HG03135 (cell line): ENCODE results near the gene ALAS1.
"Not testable (repeated sequence)": the region's sequence is repeated elsewhere in the genome, so short reads cannot be mapped to it uniquely, and the experiment has no call there.

Source experiments
- ATAC-seq: cut with Tn5 transposase; IDR thresholded peaks from one replicate; pipeline ENCODE4 v1.9.1; 2021; ENCODE audit warnings: mild to moderate bottlenecking, moderate library complexity; ENCODE audit not compliant: unreplicated experiment

Gene ALAS1

DNA sequence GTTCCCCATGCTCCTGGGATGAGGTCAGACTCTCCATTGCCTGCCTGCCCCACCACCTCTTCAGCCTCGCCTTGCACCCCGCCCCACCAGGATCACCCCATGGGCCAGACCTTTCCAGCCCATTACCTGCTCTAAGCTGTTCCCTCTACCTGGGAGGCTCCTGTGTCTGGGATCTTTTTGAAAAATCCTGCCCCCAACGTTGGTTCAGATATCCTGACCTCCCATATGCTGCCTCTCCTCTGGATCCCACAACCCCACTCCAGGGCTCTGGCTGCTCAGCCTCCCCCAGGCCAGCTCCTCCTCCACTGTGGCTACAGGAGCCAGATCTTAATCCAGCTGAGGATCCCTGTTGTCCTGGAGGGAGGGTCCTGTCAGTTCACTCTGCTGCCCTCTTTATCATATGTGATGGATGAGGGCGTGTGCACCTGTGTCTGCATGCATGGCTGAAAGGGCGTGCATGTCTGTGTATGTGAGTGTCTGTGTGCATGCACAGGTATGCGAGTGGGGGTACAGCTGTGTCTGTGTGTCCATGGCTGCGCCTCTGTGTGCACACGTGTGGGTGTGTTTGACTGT lies 21.7 kb upstream of the ALAS1 start:
- no peak for ATAC-seq

DNA sequence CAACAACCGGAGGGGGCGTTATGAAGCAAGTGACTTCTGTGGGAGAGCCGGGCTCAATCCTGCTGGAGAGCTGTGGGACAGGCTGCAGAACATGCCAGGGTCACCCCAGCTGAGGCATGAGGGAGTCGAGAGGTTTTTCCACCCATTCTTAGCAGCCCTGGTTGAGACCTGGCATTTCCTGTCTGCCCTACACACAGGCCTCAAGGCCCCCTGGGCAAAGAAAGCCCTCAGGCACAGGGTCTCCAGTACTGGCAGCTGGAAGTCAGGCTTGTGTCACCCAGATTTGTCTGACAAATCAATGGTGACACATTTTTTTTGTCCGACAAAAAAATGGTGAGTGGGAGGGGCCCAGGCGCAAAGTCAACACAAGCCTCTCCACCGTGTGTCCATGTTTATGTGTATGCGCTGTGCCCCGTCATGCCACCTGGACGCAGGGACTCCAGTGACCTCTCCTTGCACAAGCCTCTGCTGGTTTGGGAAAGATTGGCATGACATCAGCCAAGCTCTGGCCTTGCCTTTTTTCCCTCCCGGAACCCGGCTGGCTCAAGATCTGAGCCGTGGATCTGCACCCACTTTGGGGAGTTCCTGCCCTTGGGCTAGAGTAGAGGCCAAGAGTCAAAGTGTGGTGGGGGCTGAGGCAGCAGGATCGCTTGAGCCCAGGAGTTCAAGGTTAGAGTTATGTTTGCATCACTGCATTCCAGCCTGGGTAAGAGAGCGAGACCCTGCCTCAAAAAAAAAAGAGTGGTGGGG lies 20.8 kb upstream of the ALAS1 start:
- ATAC-seq = no peak

DNA sequence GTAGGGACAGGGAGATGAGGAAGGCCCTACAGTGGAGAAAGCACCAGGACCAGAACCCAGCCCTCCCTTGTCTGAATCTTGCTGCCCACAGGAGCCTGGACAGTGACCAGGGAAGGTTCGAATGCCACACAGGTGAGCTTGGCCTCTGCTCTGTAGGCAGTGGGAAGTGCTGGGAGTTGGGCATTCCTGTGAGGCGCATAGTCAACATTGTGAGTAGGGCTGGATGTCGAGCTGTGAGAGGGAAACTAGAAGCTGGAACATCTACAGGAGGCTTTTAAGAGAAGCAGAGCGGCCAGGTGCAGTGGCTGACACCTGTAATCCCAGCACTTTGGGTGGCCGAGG lies 20.3 kb upstream of the ALAS1 start:
- ATAC-seq = no peak

DNA sequence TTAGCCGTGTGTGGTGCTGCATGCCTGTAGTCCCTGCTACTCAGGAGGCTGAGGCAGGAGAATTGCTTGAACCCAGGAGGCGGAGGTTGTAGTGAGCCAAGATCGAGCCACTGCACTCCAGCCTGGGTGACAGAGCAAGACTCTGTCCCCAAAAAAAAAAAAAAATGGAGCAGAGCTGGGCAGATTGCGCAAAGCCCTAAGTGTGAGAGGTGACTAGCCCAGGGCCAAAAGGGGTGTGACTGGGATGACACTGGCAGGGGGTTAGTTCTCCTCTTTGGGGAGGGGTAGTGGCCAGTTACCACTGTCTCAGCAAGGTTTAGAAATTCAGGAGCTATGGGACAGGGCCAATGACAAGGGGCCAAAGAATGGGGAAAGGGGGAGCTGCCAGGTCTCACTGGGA lies 19.8 kb upstream of the ALAS1 start:
- ATAC-seq = not testable (repeated sequence)

DNA sequence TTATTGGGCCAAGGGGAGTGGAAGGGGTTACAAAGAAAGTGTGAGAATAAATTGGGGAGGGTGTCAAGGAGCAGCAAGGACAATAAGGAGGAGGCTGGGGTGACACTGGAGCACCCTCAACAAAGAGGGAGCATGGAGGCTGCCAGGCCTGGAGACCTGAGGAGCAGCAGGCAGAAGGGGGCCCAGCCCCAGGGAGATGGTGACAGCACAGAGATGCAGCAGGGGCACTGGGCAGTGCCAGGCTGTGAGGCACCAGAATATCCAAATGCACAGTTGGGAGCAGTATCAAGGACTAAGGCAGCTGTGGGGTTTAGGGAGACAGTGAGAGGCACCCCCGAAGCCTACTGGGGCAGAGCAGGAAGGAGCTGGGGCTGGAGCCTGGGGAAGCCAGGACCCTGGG lies 19.4 kb upstream of the ALAS1 start:
- ATAC-seq = no peak

DNA sequence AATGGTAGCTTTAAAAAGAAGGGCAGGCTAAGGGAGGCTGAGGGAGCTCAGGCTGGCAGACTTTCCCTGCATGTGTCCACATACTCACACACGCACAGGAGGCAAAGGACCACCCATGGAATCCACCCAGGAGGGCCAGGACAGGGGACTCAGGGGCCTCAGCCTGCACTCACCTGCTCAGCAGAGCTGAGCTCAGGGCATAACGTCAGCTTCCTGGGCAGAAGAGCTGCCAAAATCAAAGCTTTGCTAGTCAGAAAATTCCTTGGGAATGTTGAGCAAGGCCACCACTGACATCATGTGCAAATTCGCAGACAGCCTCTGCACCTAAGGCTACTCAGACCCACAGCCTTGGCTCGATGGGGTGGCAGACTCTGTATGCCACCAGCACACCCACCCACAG lies 16.4 kb upstream of the ALAS1 start:
- no peak for ATAC-seq

DNA sequence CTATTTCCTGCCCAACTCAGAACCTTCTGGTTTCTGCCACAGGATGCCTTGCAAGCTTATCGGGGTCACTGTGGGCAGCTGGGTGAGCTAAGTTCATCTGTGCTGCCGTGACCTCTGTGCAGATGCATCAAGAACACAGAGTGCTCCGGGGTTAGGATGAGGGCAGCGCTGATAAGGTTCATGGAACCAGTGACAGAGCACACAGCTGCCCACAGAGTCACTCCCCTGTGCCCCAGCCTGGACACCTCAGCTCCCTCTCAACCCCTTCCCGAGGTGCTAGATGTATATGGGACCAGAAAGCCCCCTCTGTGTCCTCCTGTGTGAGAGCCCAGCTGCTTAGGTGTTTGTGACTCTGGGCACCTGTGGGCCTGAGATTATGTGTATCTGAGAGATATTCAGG lies 15.8 kb upstream of the ALAS1 start:
- no peak for ATAC-seq

DNA sequence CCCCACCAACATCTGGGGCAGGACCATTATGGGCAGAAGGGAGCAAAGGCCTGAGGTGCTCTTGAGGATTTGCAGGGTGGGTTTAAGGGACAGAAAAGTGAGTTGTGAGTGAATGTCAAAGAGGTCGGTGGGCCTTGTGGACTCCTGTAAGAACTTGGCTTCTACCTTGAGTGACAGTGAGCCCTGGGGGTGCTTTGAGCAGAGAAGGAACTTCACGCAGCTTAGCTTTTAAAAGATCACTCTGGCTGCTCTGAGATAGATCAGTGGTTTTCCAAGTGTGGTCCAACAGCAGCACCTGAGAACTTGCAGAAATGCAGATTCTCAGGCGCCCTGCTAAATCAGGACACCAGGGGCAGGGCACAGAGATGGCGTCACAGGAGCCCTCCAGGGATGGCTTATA lies 15.3 kb upstream of the ALAS1 start:
- no peak for ATAC-seq

DNA sequence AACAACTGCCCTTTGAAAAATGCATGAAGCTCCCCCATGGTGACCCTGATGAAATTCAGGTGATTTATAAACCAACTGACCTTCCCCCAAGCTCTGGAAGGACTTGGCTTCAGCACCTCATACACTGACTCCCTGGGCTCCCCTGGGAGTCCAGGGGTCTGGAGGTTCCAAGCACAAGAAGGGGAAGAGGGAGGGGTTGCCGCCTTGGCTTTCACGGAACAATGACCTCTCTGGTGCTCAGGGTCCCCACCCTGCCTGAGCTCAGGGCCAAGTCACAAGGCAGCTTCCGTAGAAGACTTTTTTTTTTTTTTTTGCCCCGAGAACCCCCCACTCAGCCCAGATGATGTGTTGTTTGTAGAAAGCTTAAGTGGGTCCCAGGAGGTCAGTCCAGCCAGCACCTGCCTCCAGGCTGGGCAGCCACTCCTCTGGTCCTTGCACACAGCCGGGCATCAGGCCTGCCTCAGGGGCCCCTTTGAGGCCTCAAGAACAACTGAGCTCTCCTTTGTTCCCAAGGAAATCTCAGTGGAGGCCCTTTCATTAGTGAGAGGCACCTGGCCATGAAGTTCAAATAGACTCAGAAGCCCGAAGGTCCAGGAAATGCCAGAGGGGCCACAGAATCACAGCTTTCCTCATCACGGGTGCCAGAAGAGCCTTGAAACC lies 14.0 kb upstream of the ALAS1 start:
- no peak for ATAC-seq

DNA sequence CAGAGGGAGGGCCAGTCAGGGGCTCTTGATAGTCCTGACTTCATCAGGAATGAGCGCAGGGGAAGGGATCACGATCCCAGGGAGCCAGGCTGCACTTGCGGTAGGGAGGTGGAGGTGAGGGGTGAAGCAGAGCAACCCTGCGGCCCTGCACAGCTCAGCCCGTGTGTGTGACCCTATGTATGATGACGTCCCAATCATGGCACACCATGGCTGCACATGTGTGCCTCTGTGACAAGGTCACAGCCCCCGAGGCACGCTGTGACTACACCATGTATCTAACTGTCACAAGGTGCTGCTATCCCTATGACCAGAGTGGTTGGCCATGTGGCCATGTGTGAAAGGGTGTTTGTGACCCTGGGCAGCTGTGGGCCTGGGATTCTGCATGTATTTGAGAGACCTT lies 13.3 kb upstream of the ALAS1 start:
- no peak for ATAC-seq

DNA sequence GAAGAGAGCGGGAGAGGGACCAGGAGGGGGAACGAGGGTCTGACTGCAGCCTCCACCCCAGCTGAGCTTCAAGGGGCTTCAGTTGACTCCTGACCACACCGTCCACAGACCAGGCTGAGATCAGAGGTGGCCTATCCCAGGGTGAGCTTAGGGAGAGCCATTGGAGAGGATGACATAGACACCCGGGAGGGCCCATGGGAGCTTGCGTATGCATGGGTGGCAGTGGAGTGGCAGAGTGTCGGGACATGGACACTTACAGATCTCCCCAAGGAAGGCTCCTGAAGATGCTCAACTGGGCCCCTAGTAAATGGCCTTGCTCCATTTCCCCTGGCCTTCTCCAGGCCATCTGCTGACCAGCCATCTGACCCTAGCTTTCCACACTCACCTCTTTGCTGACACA lies 12.6 kb upstream of the ALAS1 start:
- ATAC-seq = no peak

DNA sequence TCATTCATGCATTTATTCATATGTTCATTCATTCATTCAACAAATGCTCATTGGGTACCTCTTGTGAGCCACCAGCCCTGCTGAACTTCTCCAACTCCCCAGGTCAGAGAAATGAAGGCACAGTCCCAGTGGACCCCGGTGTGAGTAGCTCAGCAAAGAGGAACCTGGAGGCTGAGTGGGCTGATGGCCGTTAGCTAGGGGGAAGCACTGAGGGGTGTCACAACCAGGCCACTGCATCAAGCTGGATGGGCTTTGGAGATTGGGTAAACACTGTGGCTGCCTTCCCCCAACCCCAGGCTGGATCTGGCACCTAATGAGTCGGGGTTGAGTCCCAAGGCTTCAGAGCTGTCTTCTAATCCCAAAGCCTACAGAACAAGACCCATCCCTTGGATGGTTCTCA lies 12.1 kb upstream of the ALAS1 start:
- no peak for ATAC-seq

DNA sequence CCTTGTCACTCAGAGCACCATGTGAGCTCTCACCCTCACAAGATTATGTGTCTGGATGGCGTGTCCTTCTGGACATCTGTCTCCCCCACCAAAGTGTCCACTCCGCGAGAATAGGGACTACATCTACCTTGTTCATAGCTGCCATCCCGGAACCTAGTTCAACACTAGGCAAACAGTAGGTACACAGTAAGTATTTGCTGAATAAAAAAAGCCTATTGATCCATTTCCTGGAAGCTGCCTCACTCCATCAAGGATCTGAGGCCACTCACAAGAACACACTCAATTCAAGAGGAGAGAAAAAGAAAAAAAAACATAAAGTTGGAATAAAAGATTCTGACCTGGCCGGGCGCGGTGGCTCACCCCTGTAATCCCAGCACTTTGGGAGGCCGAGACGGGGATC lies 11.2 kb upstream of the ALAS1 start:
- no peak for ATAC-seq

DNA sequence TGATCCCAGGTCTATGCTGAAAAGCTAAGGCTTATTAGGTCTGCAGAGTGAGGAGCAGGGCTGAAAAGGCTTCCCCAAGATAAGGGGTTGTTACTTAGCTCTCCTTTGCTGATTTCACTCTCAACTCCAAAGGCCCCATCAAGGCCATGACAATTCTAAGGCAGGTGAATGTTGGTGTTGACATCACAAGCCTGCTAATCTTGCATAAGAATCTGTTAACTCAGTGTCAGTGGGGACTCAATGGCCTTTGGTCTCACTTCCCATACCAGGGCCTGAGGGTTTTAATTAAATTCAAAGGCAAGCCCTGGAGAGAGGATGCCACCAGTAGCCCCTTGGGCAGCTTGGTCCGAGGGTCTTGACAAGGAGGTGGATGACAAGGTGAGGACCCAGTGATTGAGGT lies 9.4 kb upstream of the ALAS1 start:
- ATAC-seq = no peak

DNA sequence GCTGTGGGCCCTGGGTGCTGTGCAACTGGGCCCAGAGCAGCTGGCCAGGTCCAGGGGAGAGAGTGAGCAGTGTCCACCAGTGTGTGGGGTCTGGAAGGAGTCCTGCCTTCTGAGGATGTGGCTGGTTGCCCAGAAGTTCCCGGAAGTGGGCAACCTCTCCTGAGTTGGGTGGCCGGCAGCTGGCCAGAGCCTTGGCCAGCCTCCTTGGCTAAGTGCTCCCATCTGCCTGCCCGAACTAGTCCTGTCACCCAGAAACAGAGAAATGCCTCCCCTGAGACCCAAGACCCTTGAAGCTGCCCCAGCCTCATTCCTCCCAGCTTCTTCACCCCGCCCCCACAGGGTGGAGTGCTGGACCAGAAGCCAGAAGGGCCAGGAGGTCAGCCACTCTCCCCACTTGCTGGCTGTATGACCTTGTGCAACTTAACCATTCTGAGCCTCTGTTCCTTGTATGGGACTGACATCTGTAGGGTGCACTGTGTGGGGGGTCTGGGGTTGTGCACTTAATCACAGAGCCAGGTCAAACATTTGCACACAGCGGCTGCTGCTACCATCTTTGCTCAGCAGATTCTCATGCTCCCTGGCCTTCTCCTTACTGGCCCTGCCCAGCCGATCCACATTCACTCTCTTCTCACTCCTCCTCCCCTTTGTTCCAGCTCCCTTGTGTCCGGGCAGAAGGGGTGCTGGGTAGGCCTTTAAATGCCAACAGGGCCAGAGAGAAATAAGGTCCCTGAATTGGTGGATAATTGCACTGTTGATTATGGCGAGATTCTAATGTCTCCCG lies 7.5 kb upstream of the ALAS1 start:
- ATAC-seq = no peak

DNA sequence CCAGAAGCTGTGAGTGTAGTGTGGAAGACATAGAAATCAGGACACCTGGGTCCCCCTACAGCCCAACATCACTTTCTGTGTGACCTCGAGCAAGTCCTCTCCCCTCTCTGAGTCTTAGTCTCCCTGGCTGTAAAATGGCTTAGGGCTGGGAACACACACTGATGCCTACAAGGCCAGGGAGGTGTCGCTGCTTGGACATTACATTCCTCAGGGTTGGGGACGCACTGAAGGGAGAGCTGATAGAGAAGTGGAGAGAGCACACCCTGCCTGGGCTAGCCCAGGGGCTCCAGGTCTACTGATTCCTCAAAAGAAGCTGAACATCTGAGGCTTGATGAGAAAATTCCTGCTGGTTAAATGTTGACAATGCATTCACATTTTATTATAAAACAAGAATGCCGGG lies 6.3 kb upstream of the ALAS1 start:
- ATAC-seq = no peak

DNA sequence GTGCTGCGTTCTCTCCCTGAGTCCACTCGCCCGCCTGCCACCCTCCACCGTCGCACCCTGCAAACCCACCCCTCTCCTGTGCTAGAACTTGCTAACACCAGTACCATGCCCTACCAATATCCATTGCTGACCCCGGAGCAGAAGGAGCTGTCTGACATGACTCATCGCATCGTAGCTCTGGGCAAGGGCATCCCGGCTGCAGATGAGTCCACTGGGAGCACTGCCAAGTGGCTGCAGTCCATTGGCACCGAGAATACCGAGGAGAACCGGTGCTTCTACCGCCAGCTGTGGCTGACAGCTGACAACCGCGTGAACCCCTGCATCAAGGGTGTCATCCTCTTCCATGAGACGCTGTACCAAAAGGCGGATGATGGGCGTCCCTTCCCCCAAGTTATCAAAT lies 4.9 kb upstream of the ALAS1 start:
- ATAC-seq = no peak

DNA sequence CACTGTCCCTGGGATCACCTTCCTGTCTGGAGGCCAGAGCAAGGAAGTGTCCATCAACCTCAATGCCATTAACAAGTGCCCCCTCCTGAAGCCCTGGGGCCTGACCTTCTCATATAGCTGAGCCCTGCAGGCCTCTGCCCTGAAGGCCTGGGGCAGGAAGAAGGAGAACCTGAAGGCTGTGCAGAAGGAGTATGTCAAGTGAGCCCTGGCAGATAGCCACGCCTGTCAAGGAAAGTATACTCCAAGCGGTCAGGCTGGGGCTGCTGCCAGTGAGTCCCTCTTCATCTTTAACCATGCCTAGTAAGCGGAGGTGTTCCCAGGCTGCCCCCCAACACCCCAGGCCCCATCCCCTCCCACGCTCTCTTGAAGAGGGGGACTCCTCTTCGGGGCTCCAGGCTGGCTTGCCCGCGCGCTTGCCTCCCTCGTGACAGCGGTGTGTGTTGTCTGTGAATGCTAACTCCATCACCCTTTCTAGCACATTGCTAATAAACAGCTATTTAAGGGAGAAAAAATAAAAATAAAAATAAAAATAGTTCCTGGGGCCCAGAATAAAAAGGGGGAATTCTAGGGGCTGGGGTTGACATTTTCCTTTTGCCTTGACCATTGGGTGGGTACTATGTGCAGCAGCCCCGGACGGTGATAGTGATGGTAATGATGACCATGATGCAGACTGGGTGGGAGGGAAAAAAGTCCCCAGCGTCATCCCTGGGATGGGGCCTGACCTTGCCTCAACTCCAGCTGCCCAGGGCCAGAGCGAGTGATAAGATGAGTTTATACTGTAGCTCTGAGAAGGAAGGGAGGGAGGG lies 3.3 kb upstream of the ALAS1 start:
- no peak for ATAC-seq

DNA sequence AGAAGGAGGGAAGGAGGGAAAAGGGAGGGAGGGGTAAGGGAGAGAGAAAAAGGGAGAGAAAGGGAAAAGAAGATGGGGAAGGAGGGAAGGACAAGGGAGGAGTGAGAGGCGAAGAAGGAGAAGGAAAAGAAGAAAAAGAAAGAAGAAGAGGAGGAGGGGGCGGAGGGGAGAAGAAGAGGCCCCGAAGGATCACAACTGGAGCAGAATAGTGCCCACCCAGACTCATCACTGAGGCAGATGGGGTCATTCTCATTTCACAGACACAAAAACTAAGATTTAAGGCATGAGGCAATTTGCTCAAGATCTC lies 2.7 kb upstream of the ALAS1 start:
- no peak for ATAC-seq

DNA sequence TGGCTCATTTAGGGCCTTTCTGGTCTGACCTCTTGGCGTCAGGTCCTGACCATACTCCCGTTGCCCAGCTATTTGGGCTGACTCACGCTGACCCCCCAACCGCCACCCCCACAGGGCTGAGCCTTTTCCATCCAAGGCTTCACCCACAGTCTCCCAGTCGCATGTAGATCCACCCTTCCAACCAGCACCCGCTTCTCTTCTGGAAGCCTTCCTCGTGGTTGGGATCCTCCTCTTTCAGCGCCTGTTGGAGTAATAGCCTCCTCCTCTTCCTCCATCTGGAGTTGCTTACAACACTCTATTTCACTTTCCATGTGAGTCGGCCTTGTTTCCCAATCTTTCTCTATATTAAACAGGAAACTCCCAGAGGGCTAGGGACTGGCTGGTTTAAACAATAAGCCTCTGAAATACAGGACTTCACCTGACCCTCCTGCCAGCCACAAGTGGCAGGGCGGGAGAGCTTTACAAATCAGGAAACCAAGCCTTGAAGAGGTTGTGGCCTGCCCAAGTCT lies 2.1 kb upstream of the ALAS1 start:
- no peak for ATAC-seq

DNA sequence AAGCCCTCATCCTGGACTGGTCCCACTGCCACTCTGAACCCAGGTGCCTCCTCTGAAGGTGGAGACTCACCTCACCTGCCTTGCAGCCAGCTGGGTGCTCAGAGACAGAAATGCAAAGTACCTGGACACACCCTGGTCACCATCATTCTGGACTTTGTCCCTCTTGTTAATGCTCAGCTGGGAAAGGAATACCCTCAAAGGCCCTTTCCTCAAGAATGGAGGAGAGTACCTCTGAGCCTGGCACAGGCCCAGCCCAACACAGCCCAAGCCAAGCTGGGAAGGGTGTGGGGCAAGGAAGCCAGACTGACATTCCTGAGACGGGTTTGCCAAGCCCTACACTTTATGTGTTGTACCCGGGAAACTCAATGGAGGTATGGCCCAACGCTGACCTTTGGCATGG lies 983 bp upstream of the ALAS1 start:
- ATAC-seq = no peak
